Activated naive CD8-positive, alpha-beta T cell treated with anti-CD3 and anti-CD28 coated beads, Interleukin-2, amount 50 U/mL, for 16 hours (primary cell): Measurements from ENCODE around the gene PLOD3.
"Not testable (repeated sequence)": the region's sequence is repeated elsewhere in the genome, so short reads cannot be mapped to it uniquely, and the experiment has no call there.

Experiments
- DNase-seq: peaks from one replicate; pipeline ENCODE4 v3.0.0-alpha.2; 2020; ENCODE audit warnings: low read depth, low spot score

The PLOD3 gene, protein sequence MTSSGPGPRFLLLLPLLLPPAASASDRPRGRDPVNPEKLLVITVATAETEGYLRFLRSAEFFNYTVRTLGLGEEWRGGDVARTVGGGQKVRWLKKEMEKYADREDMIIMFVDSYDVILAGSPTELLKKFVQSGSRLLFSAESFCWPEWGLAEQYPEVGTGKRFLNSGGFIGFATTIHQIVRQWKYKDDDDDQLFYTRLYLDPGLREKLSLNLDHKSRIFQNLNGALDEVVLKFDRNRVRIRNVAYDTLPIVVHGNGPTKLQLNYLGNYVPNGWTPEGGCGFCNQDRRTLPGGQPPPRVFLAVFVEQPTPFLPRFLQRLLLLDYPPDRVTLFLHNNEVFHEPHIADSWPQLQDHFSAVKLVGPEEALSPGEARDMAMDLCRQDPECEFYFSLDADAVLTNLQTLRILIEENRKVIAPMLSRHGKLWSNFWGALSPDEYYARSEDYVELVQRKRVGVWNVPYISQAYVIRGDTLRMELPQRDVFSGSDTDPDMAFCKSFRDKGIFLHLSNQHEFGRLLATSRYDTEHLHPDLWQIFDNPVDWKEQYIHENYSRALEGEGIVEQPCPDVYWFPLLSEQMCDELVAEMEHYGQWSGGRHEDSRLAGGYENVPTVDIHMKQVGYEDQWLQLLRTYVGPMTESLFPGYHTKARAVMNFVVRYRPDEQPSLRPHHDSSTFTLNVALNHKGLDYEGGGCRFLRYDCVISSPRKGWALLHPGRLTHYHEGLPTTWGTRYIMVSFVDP

GRCh38 chr7:101217388-101218235 is at the start of gene PLOD3, which contains the start of gene ZNHIT1:
Gene PLOD3, minus strand, starts transcription at chr7:101217581. Its CDS starts 307 bp downstream, at chr7:101217274.
Gene ZNHIT1, plus strand, starts transcription at chr7:101218165. Its CDS starts 31 bp downstream, at chr7:101218196.
- peak; percentile 89 for DNase-seq

DNA sequence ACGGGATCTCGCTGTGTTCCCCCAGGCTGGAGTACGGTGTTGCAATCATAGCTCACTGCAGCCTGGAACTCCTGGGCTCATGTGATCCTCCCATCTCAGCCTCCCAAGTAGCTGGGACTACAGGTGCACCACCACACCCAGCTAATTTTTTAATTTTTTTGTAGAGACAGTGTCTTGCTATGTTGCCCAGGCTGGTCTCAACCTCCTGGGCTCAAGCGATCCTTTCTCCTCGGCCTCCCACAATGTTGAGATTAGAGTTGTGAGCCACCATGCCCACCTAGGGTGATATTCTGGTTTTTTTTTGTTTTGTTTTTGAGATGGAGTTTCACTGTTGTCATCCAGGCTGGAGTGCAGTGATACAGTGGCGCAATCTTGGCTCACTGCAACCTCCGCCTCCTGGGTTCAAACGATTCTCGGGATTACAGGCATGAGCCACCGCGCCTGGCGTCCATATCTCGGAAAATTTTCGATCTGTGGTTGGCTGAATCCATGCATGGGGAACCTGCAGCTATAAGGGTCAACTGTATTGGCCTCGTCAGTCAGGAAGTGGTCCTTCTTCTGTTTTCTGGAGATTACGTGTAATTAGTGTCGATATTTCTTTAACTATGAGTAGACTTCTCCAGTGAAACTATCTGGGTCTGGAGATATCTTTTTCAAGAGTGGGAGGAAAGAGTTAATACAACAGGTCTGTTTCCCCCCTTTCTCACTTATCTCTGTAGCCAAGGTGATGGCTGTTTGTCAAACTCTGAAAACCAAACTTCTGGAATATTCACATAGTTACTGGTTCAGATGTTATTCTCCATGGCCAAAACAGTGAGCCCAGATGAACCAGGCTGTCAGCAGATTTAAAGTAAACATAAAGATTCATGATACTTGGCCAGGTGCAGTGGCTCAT is 48.5 kb upstream of the PLOD3 start:
- DNase-seq, result no peak

DNA sequence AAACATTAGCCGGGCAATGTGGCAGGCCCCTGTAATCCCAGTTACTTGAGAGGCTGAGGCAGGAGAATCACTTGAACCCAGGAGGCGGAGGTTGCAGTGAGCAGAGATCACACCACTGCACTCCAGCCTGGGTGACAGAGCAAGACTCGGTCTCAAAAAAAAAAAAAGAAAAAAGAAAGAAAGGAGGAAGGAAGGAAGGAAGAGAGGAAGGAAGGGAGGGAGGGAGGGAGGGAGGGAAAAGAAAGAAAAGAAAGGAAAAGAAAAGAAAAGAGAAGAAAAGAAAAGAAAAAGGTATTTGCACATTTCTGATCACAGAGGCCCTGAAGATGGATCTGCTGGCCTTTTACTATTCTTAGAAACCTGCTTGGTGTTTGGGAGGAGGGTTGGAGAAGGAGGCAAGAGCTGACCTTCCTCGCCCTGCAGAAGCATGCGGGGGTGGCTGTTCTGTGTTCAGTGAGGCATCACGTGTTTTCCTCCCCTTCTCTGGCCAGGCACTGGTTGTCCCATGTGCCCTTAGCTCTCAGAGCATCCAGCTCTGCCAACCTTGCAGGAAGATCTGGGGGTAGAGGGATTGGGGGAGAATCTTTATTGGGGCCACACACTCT is 46.8 kb upstream of the PLOD3 start:
- not testable (repeated sequence) for DNase-seq

DNA sequence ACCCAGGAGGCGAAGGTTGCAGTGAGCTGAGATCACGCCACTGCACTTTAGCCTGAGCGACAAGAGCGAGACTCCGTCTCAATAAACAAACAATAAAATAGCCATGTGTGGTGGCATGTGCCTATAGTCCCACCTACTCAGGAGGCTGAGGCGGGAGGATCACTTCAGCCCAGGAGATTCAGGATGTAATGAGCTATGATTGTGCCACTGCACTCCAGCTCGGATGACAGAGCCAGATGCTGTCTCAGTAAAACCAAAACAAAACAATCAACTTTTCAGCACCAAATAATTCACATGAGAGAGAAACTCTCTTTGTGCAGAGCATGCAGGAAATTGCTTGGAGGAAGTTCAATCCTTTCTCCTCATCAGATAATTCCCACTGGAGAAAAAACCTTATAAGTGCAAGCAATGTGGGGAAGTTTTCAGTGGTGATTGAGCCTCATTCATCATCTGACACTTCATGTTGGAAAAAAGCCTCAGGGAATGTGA is 40.9 kb upstream of the PLOD3 start:
- DNase-seq, result no peak

DNA sequence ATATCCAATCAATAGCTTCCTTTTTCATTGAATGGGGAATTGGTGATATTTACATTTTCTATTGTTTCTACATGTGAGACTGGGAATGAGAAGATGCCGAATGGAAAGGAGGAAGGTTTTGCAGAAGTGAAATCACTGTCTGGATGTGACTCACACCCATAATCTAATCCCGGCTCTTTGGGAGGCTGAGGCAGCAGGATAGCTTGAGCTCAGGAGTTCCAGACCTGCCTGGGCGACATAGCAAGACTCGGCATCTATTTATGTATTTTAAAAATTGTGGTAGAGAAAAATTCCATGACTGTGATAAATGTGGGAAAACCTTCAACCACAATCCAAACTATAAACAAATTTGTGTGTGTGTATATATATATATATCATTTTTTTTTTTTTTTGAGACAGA is 38.4 kb upstream of the PLOD3 start:
- DNase-seq, result no peak

GRCh38 chr7:101253199-101253598 is 35.8 kb upstream of the PLOD3 start:
- not testable (repeated sequence) for DNase-seq

DNA sequence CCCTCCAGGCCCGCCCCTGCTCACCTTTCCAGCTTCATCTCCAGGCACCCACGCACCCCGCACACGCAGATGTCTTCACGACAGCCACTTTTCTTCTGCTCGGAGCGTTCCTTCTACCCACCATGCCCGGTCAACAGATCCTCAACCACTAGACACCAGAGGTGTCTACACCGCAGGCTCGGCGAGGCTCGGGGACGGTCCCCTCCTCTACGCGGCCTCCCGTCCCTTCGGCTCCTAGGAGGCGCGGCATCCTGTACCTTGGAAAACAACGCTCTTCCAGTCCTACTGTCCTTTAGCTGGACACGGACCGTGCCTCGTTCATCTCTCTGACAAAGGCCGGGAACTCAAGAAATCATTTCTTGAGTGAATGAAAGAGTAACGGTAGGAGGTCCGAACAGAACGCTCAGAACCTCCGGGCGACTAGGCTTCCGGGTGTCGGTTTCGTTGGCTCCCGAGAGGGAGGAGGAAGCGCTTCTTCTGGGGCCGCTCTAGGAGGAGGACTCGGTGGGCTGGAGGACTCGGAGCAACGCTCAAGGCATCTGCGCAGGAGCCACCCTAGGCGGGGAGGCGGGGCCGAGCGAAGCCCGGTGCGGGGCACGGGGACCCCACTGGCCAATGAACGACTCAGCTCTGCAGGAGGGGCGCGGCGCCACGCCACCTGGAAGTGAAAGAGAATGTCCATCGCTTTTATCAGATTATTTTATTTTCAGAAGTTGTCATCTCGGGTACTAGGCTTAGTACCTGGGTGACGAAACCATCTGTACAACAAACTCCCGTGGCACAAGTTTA is 34.7 kb upstream of the PLOD3 start:
- DNase-seq, result peak; percentile 99

GRCh38 chr7:101250324-101250723 is 32.9 kb upstream of the PLOD3 start:
- no peak for DNase-seq

DNA sequence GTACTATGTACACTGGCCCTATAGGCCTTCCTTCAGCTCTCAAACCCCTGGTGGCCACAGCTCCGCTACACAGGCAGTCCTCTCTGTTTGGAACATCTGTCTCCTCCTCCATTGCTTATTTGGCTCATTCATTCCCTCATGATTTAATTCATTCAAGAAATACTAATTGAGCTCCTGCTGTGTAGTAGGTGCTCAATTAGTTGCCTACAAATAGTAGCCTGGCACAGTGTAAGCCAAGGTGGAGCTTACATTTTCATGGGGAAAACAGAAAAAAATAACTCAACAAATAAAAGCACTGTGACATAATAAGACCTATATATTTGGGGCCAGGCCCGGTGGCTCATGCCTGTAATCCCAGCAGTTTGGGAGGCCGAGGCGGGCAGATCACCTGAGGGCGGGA is 30.9 kb upstream of the PLOD3 start:
- no peak for DNase-seq

GRCh38 chr7:101245147-101245668 is 27.8 kb upstream of the PLOD3 start:
- DNase-seq, result no peak

DNA sequence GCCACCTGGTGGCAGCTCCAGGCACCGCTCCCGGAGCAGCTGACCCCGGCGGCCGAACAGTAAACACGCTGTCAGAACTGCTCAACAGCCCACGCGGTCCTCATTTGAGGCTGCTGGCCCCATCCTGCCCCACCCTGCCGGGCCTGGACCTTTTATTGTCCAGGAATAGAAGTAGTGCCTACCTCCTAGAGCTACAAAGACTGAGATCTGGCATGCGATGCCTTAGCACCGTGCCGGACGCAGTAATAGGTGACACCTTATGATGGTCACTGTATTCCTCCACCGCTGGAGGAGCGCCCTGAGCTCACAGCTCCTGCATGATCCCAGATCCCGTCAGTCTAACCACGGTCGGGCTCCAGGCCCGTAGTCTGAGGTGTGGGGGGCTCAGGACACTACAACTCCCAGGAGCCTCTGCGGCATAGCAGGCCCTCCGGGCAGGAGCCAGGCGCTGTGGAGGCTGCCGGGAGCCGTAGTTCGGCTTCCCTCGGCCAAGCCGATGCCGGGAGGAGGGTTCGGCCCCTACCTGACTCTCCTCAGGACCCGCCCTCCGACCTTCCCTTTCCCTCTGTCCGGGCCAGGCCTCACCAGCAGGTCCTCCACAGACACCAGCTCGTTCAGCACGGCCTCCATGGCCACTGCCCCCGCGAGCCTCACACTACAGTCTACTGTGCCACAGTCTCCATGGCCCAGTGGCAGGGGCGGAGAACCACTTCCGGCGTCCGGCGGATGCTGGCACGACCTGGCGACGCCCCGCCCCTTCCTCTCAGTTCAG is 27.2 kb upstream of the PLOD3 start, which contains the start of gene FIS1:
Gene FIS1 (minus strand): TSS at position 707 of the 772 bp plus-strand sequence. CDS start 77 bp downstream, at position 630.
- DNase-seq, result peak; percentile 86

GRCh38 chr7:101243646-101244374 is 26.4 kb upstream of the PLOD3 start:
- DNase-seq, result no peak

- DNase-seq, result no peak
Observed at GRCh38 chr7:101241443-101242349, 24.3 kb upstream of the PLOD3 start.

GRCh38 chr7:101241015-101241363 is 23.6 kb upstream of the PLOD3 start:
- DNase-seq, result no peak

- no peak for DNase-seq
Observed at GRCh38 chr7:101240226-101241014, 23.0 kb upstream of the PLOD3 start.

DNA sequence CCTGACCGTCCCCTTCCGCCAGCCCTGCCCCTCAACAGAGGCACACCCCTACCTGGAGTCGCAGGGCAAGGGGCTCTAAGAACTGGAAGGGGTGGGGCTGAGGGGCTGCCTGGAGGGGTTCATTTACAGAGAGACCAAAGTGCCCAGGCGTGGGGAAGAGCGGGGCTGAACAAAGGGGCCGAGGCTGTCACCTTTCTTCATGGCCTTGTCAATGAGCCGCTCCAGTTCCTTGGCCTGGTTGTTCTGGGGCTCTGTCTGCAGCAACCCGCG is 22.5 kb upstream of the PLOD3 start:
- DNase-seq, result no peak
